Measurements from ENCODE around the gene MBOAT7.

GRCh38 chr19:54128441-54128725, 61.0 kb downstream of the MBOAT7 start:
- TF ChIP-seq POLR2A (IDR thresholded peaks at IDR 0.05), result no peak
- TF ChIP-seq, protein P1, sequence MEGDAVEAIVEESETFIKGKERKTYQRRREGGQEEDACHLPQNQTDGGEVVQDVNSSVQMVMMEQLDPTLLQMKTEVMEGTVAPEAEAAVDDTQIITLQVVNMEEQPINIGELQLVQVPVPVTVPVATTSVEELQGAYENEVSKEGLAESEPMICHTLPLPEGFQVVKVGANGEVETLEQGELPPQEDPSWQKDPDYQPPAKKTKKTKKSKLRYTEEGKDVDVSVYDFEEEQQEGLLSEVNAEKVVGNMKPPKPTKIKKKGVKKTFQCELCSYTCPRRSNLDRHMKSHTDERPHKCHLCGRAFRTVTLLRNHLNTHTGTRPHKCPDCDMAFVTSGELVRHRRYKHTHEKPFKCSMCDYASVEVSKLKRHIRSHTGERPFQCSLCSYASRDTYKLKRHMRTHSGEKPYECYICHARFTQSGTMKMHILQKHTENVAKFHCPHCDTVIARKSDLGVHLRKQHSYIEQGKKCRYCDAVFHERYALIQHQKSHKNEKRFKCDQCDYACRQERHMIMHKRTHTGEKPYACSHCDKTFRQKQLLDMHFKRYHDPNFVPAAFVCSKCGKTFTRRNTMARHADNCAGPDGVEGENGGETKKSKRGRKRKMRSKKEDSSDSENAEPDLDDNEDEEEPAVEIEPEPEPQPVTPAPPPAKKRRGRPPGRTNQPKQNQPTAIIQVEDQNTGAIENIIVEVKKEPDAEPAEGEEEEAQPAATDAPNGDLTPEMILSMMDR (IDR thresholded peaks at IDR 0.05), result no peak
